Endothelial cell of umbilical vein (primary cell): ENCODE measurements around the gene SLC25A22. TPM values are rescaled to one million over a fixed set of nuclear protein-coding genes. Genes with fewer than 3 reads are reported as not detected.

Source experiments
- BruUV-seq: library from RNA; stranded (reverse); fragments of 400-500 nt; replicated peaks from 2 replicates; lab custom pipeline; 2021; lab: Mats Ljungman, UMichigan
- CTCF ChIA-PET: fragments of 300-600, 350-600 bp; sonication (Branson Sonifier 250); formaldehyde crosslinking; loops from one replicate; lab custom pipeline; 2021; ENCODE audit warnings: antibody characterized with exemption, inconsistent platforms; lab: Charles Lee
- POLR2A ChIA-PET: fragments of 300-600, 350-600 bp; sonication (Branson Sonifier 250); formaldehyde crosslinking; loops from one replicate; lab custom pipeline; 2021; ENCODE audit warnings: antibody characterized with exemption, inconsistent platforms; lab: Charles Lee
- DNase-seq: peaks from one replicate; pipeline ENCODE4 v3.0.0-alpha.2; 2011; ENCODE audit warnings: low read depth, low spot score
- FAIRE-seq: peaks from 2 replicates; lab custom pipeline; 2011; peaks lifted over from hg19 to GRCh38; lab: Jason Lieb, UNC
- H2AFZ ChIP-seq: 2 replicates; pipeline ENCODE4 v1.6.0; 2012; ENCODE audit warnings: low read depth, low read length, control low read depth, inconsistent platforms
- H3K27ac ChIP-seq: 2 replicates; pipeline ENCODE4 v1.5.1; 2011; ENCODE audit warnings: low read depth, mild to moderate bottlenecking, control low read depth, low read length, moderate library complexity; ENCODE audit not compliant: insufficient read depth
- H3K27me3 ChIP-seq, 2 experiments: 2 replicates each; pipeline versions ENCODE4 v1.6.0 to v1.6.1; 2011; ENCODE audit warnings: low read length in 2 of 2, mixed read lengths in 1 of 2; ENCODE audit not compliant: control insufficient read depth in 2 of 2, insufficient read depth in 2 of 2
- H3K36me3 ChIP-seq, 2 experiments: 2 replicates in 1 of 2; 3 replicates in 1 of 2; pipeline ENCODE4 v1.5.1; 2011; ENCODE audit warnings: low read length in 2 of 2, mild to moderate bottlenecking in 1 of 2, moderate library complexity in 1 of 2; ENCODE audit not compliant: control insufficient read depth in 2 of 2, insufficient read depth in 2 of 2; ENCODE audit errors: extremely low read depth in 1 of 2
- H3K4me1 ChIP-seq: 3 replicates; pipeline ENCODE4 v1.5.1; 2011; ENCODE audit warnings: mild to moderate bottlenecking, low read length; ENCODE audit not compliant: control insufficient read depth, insufficient read depth; ENCODE audit errors: extremely low read depth
- H3K4me2 ChIP-seq: 2 replicates; pipeline ENCODE4 v1.6.1; 2011; ENCODE audit warnings: low read length, control low read depth, mixed read lengths; ENCODE audit not compliant: insufficient read depth
- H3K4me3 ChIP-seq, 3 experiments: fragments of 200-600 bp in 1 of 3; sonication (generic), shearing (Covaris generic) in 1 of 3; replicated peaks in 1 of 3; 2 replicates each; pipeline ENCODE4 v1.5.1; 2011 to 2016; ENCODE audit warnings: control low read depth in 3 of 3, low read length in 3 of 3, mild to moderate bottlenecking in 2 of 3, inconsistent platforms in 1 of 3, low read depth in 1 of 3, moderate library complexity in 1 of 3; ENCODE audit not compliant: insufficient read depth in 1 of 3
- H3K79me2 ChIP-seq: 2 replicates; pipeline ENCODE4 v1.6.0; 2012; ENCODE audit warnings: low read length, inconsistent platforms; ENCODE audit not compliant: control insufficient read depth, insufficient read depth
- H3K9ac ChIP-seq: replicated peaks from 2 replicates; pipeline ENCODE3; 2011; ENCODE audit warnings: low read length, control low read depth; ENCODE audit not compliant: insufficient read depth; ENCODE audit errors: extremely low read depth
- H3K9me1 ChIP-seq: replicated peaks from 3 replicates; pipeline ENCODE4 v1.6.0; 2011; ENCODE audit warnings: mild to moderate bottlenecking, low read length; ENCODE audit not compliant: control insufficient read depth, insufficient read depth; ENCODE audit errors: extremely low read depth
- H3K9me3 ChIP-seq: replicated peaks from 2 replicates; pipeline ENCODE4 v1.5.1; 2012; ENCODE audit warnings: low read length, inconsistent platforms; ENCODE audit not compliant: control insufficient read depth, insufficient read depth
- H4K20me1 ChIP-seq: replicated peaks from 2 replicates; pipeline ENCODE3; 2011; ENCODE audit warnings: mild to moderate bottlenecking, low read length; ENCODE audit not compliant: control insufficient read depth, insufficient read depth; ENCODE audit errors: extremely low read depth
- EZH2 ChIP-seq: IDR thresholded peaks from 2 replicates; pipeline ENCODE4 v1.6.1; 2012; ENCODE audit warnings: borderline replicate concordance, low read depth, mild to moderate bottlenecking, moderate library complexity, low read length, inconsistent platforms; ENCODE audit not compliant: severe bottlenecking
- FOS ChIP-seq: IDR thresholded peaks from 2 replicates; pipeline ENCODE4 v1.6.1; 2011; ENCODE audit warnings: mild to moderate bottlenecking, low read length, moderate library complexity, borderline replicate concordance; ENCODE audit not compliant: insufficient read depth
- GATA2 ChIP-seq: IDR thresholded peaks from 2 replicates; pipeline ENCODE4 v1.7.0; 2011; ENCODE audit warnings: low read depth, mild to moderate bottlenecking, moderate library complexity, mixed read lengths, low read length; ENCODE audit not compliant: insufficient read length, insufficient read depth
- JUN ChIP-seq: IDR thresholded peaks from 2 replicates; pipeline ENCODE4 v1.6.1; 2011; ENCODE audit warnings: borderline replicate concordance, low read depth; ENCODE audit not compliant: insufficient read length, insufficient read depth
- MYC ChIP-seq: IDR thresholded peaks from one replicate; pipeline ENCODE4 v1.6.1; 2011; ENCODE audit warnings: mild to moderate bottlenecking, low read depth, low read length
- POLR2A ChIP-seq: IDR thresholded peaks from 2 replicates; pipeline ENCODE4 v1.6.1; 2012; ENCODE audit warnings: low read depth, mild to moderate bottlenecking, control low read depth, low read length
- POLR2AphosphoS5 ChIP-seq: IDR thresholded peaks from 2 replicates; pipeline ENCODE4 v1.6.1; 2012; ENCODE audit warnings: low read depth, mild to moderate bottlenecking, control low read depth, low read length, moderate library complexity; ENCODE audit not compliant: insufficient read depth
- dilution Hi-C: fragments of 300-500 bp; cut with MboI; formaldehyde crosslinking; loops from one replicate; pipeline ENCODE4 v1.15.0; 2019; ENCODE audit warnings: low sequenced_read_pairs; ENCODE audit not compliant: extremely low pct_ligation_motif_present
- intact Hi-C: fragments of 100-400 bp; cut with micrococcal nuclease; formaldehyde crosslinking; loops from one replicate; pipeline ENCODE4 v1.10.0; 2022
- polyA plus RNA-seq, 4 experiments: library from polyadenylated mRNA; depleted of rRNA in 3 of 4; stranded (reverse) in 3 of 4; unstranded in 1 of 4; fragments of >200 nt; gene quantifications; 2 replicates each; pipeline versions ENCODE4 v1.2.1 to v1.2.3, GENCODE V29; 2011 to 2012; ENCODE audit warnings: missing spikeins in 1 of 4
- total RNA-seq: library from RNA; stranded (reverse); gene quantifications from 2 replicates; pipeline ENCODE4 v1.2.3, GENCODE V29; 2021
- TF ChIP-seq, protein P1 (sequence below), 2 donors: IDR thresholded peaks; 1 replicate in 1 of 2; 2 replicates in 1 of 2; pipeline ENCODE4 v1.5.1; 2011; ENCODE audit warnings: low read length in 2 of 2, mild to moderate bottlenecking in 2 of 2, moderate library complexity in 2 of 2, control low read depth in 1 of 2, inconsistent platforms in 1 of 2, low read depth in 1 of 2; ENCODE audit not compliant: insufficient read depth in 1 of 2; ENCODE audit errors: extremely low read depth in 1 of 2
- TF ChIP-seq, protein P2 (sequence below): IDR thresholded peaks from 2 replicates; pipeline ENCODE4 v1.6.1; 2011; ENCODE audit not compliant: insufficient read depth, insufficient read length

SLC25A22 gene
- total and polyA plus RNA-seq, 2 donors (not counting 3 experiments of a cell fraction or from before 2014, with no cell fraction given) = 24.5 to 24.9 TPM

DNA sequence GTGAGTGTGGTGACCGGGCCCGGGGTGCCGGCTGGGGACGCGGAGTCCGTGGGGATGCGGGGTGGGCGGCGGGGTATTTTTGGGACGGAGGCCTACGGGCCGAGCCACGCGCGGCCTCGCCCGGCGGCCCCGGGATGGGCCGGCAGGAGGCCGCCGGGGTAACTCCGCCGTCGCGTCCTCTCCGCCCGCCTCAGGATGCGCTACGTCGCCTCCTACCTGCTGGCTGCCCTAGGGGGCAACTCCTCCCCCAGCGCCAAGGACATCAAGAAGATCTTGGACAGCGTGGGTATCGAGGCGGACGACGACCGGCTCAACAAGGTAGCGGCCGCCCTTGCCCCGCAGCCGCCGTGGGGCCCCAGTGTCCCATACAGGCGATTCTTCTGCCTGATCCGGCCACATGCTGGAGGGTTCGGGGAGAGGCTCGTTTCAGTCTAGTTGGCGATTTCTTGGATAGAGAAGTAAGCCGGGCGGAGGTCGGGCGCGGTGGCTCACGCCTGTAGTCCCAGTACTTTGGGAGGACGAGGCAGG lies 12.0 kb upstream of the SLC25A22 start:
- H3K9me1 ChIP-seq = no peaks in the 10 kb centered on the region
- TF ChIP-seq POLR2AphosphoS5 (no peak), FOS (no peak), JUN (no peak), POLR2A (no peak), EZH2 (no peak), GATA2 (no peak), MYC (no peak)
- TF ChIP-seq, protein P1, sequence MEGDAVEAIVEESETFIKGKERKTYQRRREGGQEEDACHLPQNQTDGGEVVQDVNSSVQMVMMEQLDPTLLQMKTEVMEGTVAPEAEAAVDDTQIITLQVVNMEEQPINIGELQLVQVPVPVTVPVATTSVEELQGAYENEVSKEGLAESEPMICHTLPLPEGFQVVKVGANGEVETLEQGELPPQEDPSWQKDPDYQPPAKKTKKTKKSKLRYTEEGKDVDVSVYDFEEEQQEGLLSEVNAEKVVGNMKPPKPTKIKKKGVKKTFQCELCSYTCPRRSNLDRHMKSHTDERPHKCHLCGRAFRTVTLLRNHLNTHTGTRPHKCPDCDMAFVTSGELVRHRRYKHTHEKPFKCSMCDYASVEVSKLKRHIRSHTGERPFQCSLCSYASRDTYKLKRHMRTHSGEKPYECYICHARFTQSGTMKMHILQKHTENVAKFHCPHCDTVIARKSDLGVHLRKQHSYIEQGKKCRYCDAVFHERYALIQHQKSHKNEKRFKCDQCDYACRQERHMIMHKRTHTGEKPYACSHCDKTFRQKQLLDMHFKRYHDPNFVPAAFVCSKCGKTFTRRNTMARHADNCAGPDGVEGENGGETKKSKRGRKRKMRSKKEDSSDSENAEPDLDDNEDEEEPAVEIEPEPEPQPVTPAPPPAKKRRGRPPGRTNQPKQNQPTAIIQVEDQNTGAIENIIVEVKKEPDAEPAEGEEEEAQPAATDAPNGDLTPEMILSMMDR (IDR thresholded peaks at IDR 0.05; ENCODE audit: extremely low read depth in 1 of 2, insufficient read depth in 1 of 2, low read depth in 1 of 2, low read length in 2 of 2) = no peak
- TF ChIP-seq, protein P2, sequence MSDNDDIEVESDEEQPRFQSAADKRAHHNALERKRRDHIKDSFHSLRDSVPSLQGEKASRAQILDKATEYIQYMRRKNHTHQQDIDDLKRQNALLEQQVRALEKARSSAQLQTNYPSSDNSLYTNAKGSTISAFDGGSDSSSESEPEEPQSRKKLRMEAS = no peak
- BruUV-seq = TSS peak; percentile 69
- FAIRE-seq (no peak), DNase-seq (no peak)
- peak overlapping the region; percentile 97 for H3K27ac ChIP-seq
- ChIA-PET POLR2A (interaction anchor here (0.9 to 1.8 kb wide), 4 partner anchors 9 to 33 kb away, joined by 3 to 23 read pairs (median 6); partner anchors contain the start of genes PNPLA2 and TSPAN4), CTCF (interaction anchor here (1.0 to 1.2 kb wide), 4 partner anchors 9 to 26 kb away, joined by 3 to 7 read pairs (median 5); partner anchors contain the start of genes PNPLA2 and SLC25A22)
- peaks cover 41% of the 10 kb centered on the region for H3K79me2 ChIP-seq
- dilution Hi-C loops = no loop called here
- H3K9me3 ChIP-seq = no peaks in the 10 kb centered on the region
- H4K20me1 ChIP-seq = no peaks in the 10 kb centered on the region
- peak overlapping the region; percentile 57 for H3K4me2 ChIP-seq
- H3K4me1 ChIP-seq = peaks cover 22% of the 10 kb centered on the region
- no peaks in the 10 kb centered on the region for H3K27me3 ChIP-seq
- peaks cover 5 to 25% of the 10 kb centered on the region in 2 experiments for H3K36me3 ChIP-seq
- H3K9ac ChIP-seq = peak overlapping the region; percentile 97
- peak overlapping the region; percentile 77 to 90 (median 80) for H3K4me3 ChIP-seq
- intact Hi-C loops = no loop called here
- no peak overlapping the region for H2AFZ ChIP-seq
